GM12891 (cell line): Measurements from ENCODE around the gene TMEM204.

ENCODE experiments used
- DNase-seq: peaks from one replicate; pipeline ENCODE4 v3.0.0; 2011; ENCODE audit warnings: low spot score; ENCODE audit not compliant: insufficient read length
- FAIRE-seq: peaks from 2 replicates; lab custom pipeline; 2011; peaks lifted over from hg19 to GRCh38; lab: Jason Lieb, UNC
- PAX5 ChIP-seq: IDR thresholded peaks from 2 replicates; pipeline ENCODE4 v1.6.1; 2011; ENCODE audit warnings: low read length, moderate library complexity, mild to moderate bottlenecking; ENCODE audit not compliant: insufficient read depth, severe bottlenecking
- POLR2A ChIP-seq: IDR thresholded peaks from 2 replicates; pipeline ENCODE4 v1.6.1; 2011; ENCODE audit warnings: low read depth, low read length, control low read depth
- POLR2AphosphoS5 ChIP-seq: IDR thresholded peaks from 2 replicates; pipeline ENCODE4 v1.6.1; 2011; ENCODE audit warnings: low read depth, low read length, control low read depth
- POU2F2 ChIP-seq: IDR thresholded peaks from 2 replicates; pipeline ENCODE4 v1.6.1; 2011; ENCODE audit warnings: low read depth, mild to moderate bottlenecking, control low read depth, low read length, moderate library complexity
- SPI1 ChIP-seq: IDR thresholded peaks from 2 replicates; pipeline ENCODE4 v1.6.1; 2011; ENCODE audit warnings: low read depth, low read length, control low read depth
- TAF1 ChIP-seq: IDR thresholded peaks from 2 replicates; pipeline ENCODE4 v1.6.1; 2011; ENCODE audit warnings: low read depth, low read length, control low read depth

The TMEM204 gene

GRCh38 chr16:1554826-1555445, 21.5 kb downstream of the TMEM204 start:
- DNase-seq (no peak), FAIRE-seq (no peak)
- no peak for TF ChIP-seq PAX5
- no peak for TF ChIP-seq SPI1
- no peak for TF ChIP-seq POU2F2
- no peak for TF ChIP-seq POLR2AphosphoS5
- TF ChIP-seq TAF1: no peak
- no peak for TF ChIP-seq POLR2A

GRCh38 chr16:1556254-1556653, 22.8 kb downstream of the TMEM204 start:
- no peak for FAIRE-seq
- no peak for TF ChIP-seq POLR2AphosphoS5
- TF ChIP-seq TAF1: no peak
- no peak for TF ChIP-seq PAX5
- TF ChIP-seq POU2F2: no peak

GRCh38 chr16:1557074-1557473, 23.6 kb downstream of the TMEM204 start:
- FAIRE-seq (no peak), DNase-seq (no peak)
- TF ChIP-seq PAX5 (no peak), POLR2A (no peak), SPI1 (no peak), POLR2AphosphoS5 (no peak), TAF1 (no peak), POU2F2 (no peak)

More at GRCh38 chr16:1556254-1556653, 22.8 kb downstream of the TMEM204 start:
- DNase-seq: no peak

- FAIRE-seq (no peak), DNase-seq (no peak)
- TF ChIP-seq SPI1 (no peak), TAF1 (no peak)
These were observed 24.1 kb downstream of the TMEM204 start for GRCh38 chr16:1557576-1557975.

- TF ChIP-seq POLR2A (no peak), POLR2AphosphoS5 (no peak), TAF1 (no peak), SPI1 (no peak), PAX5 (no peak), POU2F2 (no peak)
- DNase-seq (no peak), FAIRE-seq (peak; percentile 80)
These were observed 26.0 kb downstream of the TMEM204 start for GRCh38 chr16:1559446-1559975.

- TF ChIP-seq SPI1 (no peak), PAX5 (no peak), POLR2AphosphoS5 (no peak), TAF1 (no peak), POU2F2 (no peak), POLR2A (no peak)
- FAIRE-seq (no peak), DNase-seq (no peak)
These were observed 26.7 kb downstream of the TMEM204 start for GRCh38 chr16:1560153-1560552.

GRCh38 chr16:1560866-1561265, 27.4 kb downstream of the TMEM204 start:
- TF ChIP-seq TAF1 (no peak), POLR2A (no peak), SPI1 (no peak), PAX5 (no peak), POU2F2 (no peak), POLR2AphosphoS5 (no peak)
- no peak for DNase-seq
- no peak for FAIRE-seq

GRCh38 chr16:1561266-1561665, 27.8 kb downstream of the TMEM204 start:
- DNase-seq (no peak), FAIRE-seq (no peak)
- TF ChIP-seq POLR2A: no peak
- no peak for TF ChIP-seq TAF1
- no peak for TF ChIP-seq POLR2AphosphoS5
- TF ChIP-seq SPI1: no peak
- TF ChIP-seq PAX5: no peak
- TF ChIP-seq POU2F2: no peak

GRCh38 chr16:1561836-1562235, 28.4 kb downstream of the TMEM204 start:
- TF ChIP-seq POU2F2 (no peak), TAF1 (no peak), PAX5 (no peak), POLR2A (no peak), POLR2AphosphoS5 (no peak)
- FAIRE-seq (no peak), DNase-seq (no peak)

- no peak for DNase-seq
- no peak for TF ChIP-seq POU2F2
- no peak for TF ChIP-seq POLR2A
- TF ChIP-seq POLR2AphosphoS5: no peak
- TF ChIP-seq SPI1: no peak
- TF ChIP-seq PAX5: no peak
- TF ChIP-seq TAF1: no peak
- no peak for FAIRE-seq
These were observed 30.3 kb downstream of the TMEM204 start for GRCh38 chr16:1563786-1564185.
